K562 (cell line): ENCODE results near the gene CDC42SE2. TPM values are rescaled to one million over a fixed set of nuclear protein-coding genes. Genes with fewer than 3 reads are reported as not detected.

Experiments used
- ATAC-seq: fragments of 200-7000 bp; cut with Tn5 transposase; 3 replicates; pipeline ENCODE4 v1.9.1; 2020; ENCODE audit warnings: moderate library complexity
- BruUV-seq: library from RNA; stranded (reverse); fragments of 400-500 nt; replicated peaks from 2 replicates; lab custom pipeline; 2021; lab: Mats Ljungman, UMichigan
- CTCF ChIA-PET: fragments of 300-600 bp; formaldehyde crosslinking; extraction: SDS; loops from one replicate; lab custom pipeline; 2021; ENCODE audit warnings: low intra/inter-chr PET ratio; lab: Yijun Ruan, JAX
- POLR2A ChIA-PET: fragments of 300-600, 350-650 bp; sonication (Branson Sonifier 250); formaldehyde crosslinking; extraction: SDS; loops from one replicate; lab custom pipeline; 2021; ENCODE audit warnings: antibody characterized with exemption, inconsistent platforms; lab: Yijun Ruan, JAX
- DNase-seq, 4 experiments: peaks; one replicate each; pipeline versions ENCODE4 v3.0.0 to v3.0.0-alpha.2; 2011 to 2018; ENCODE audit warnings: low spot score in 3 of 4, mixed read lengths in 3 of 4; ENCODE audit errors: extremely low read depth in 1 of 4
- FAIRE-seq: peaks from 2 replicates; lab custom pipeline; 2011; peaks lifted over from hg19 to GRCh38; lab: Jason Lieb, UNC
- H2AFZ ChIP-seq: 2 replicates; pipeline ENCODE4 v1.6.0; 2011; ENCODE audit warnings: low read depth, low read length, control low read depth, inconsistent platforms
- H3K27ac ChIP-seq: fragments of 200-600 bp; 3 replicates; pipeline ENCODE4 v1.8.0; 2011; ENCODE audit warnings: low read depth, mild to moderate bottlenecking, control low read depth, inconsistent platforms, low read length, moderate library complexity, mixed read lengths; ENCODE audit errors: extremely low read depth
- H3K27me3 ChIP-seq, 2 experiments: fragments of 300-600 bp in 1 of 2; 2 replicates in 1 of 2; 3 replicates in 1 of 2; pipeline versions ENCODE4 v1.6.0 to v1.8.0; 2011; ENCODE audit warnings: inconsistent platforms in 2 of 2, low read length in 2 of 2, mild to moderate bottlenecking in 1 of 2, mixed read lengths in 1 of 2, moderate library complexity in 1 of 2; ENCODE audit not compliant: control insufficient read depth in 2 of 2, insufficient read depth in 2 of 2
- H3K36me3 ChIP-seq: fragments of 300-600 bp; 3 replicates; pipeline ENCODE4 v1.8.0; 2011; ENCODE audit warnings: mild to moderate bottlenecking, low read length, inconsistent platforms; ENCODE audit not compliant: control insufficient read depth, insufficient read depth
- H3K4me1 ChIP-seq, 2 experiments: fragments of 200-600 bp in 1 of 2; replicated peaks in 1 of 2; 2 replicates in 1 of 2; 3 replicates in 1 of 2; pipeline versions ENCODE4 v1.5.1 to v1.8.0; 2011; ENCODE audit warnings: inconsistent platforms in 2 of 2, low read length in 2 of 2, mild to moderate bottlenecking in 1 of 2, mixed read lengths in 1 of 2, moderate library complexity in 1 of 2; ENCODE audit not compliant: control insufficient read depth in 2 of 2, insufficient read depth in 2 of 2
- H3K4me2 ChIP-seq: 2 replicates; pipeline ENCODE4 v1.6.1; 2011; ENCODE audit warnings: low read length, control low read depth, inconsistent platforms, mixed read lengths; ENCODE audit not compliant: insufficient read depth
- H3K4me3 ChIP-seq: fragments of 200-600 bp; sonication (generic), shearing (Covaris generic); 2 replicates; pipeline ENCODE4 v1.5.1; 2016; ENCODE audit warnings: control low read depth, inconsistent platforms
- H3K79me2 ChIP-seq: fragments of 200-600 bp; 3 replicates; pipeline ENCODE4 v1.8.0; 2011; ENCODE audit warnings: low read length, inconsistent platforms; ENCODE audit not compliant: control insufficient read depth, insufficient read depth
- H3K9ac ChIP-seq, 2 experiments: 2 replicates each; pipeline versions ENCODE4 v1.6.0 to v1.6.1; 2011; ENCODE audit warnings: low read depth in 2 of 2, low read length in 2 of 2, control low read depth in 1 of 2, inconsistent platforms in 1 of 2, mild to moderate bottlenecking in 1 of 2, mixed read lengths in 1 of 2; ENCODE audit not compliant: insufficient read depth in 1 of 2
- H3K9me1 ChIP-seq: one replicate; pipeline ENCODE4 v1.6.0; 2011; ENCODE audit warnings: inconsistent platforms, mild to moderate bottlenecking, low read length, moderate library complexity; ENCODE audit not compliant: control insufficient read depth, insufficient read depth
- H3K9me3 ChIP-seq: replicated peaks from 2 replicates; pipeline ENCODE4 v1.5.1; 2011; ENCODE audit warnings: low read depth, low read length, inconsistent platforms; ENCODE audit not compliant: control insufficient read depth, insufficient read depth
- H4K20me1 ChIP-seq: replicated peaks from 2 replicates; pipeline ENCODE4 v1.6.1; 2011; ENCODE audit warnings: low read length, inconsistent platforms, mixed read lengths; ENCODE audit not compliant: control insufficient read depth, insufficient read depth
- E2F3 ChIP-seq: fragments of 250-450 bp; sonication (Bioruptor Pico); IDR thresholded peaks from 2 replicates; pipeline ENCODE4 v1.4.0; 2020; ENCODE audit warnings: mild to moderate bottlenecking
- ELF2 ChIP-seq: fragments of 250-450 bp; sonication (Bioruptor Pico); IDR thresholded peaks from 2 replicates; pipeline ENCODE4 v1.5.0; 2021; ENCODE audit warnings: mild to moderate bottlenecking
- EP400 ChIP-seq: fragments of 450-650 bp; IDR thresholded peaks from 2 replicates; pipeline ENCODE4 v1.6.1; 2017; ENCODE audit warnings: antibody characterized with exemption, mild to moderate bottlenecking, moderate library complexity
- FOXP1 ChIP-seq: sonication (generic); formaldehyde crosslinking; IDR thresholded peaks from 2 replicates; pipeline ENCODE4 v1.8.0; 2022; ENCODE audit warnings: mild to moderate bottlenecking, missing genetic modification reagents
- GTF2E2 ChIP-seq: fragments of 200-800 bp; sonication (Bioruptor generic); IDR thresholded peaks from 2 replicates; pipeline ENCODE4 v1.6.1; 2016; ENCODE audit warnings: missing genetic modification characterization, missing compliant biosample characterization
- HMG20A ChIP-seq: fragments of 450-650 bp; formaldehyde crosslinking; conservative IDR thresholded peaks from 2 replicates; pipeline ENCODE4 v1.4.0; 2020; ENCODE audit warnings: mild to moderate bottlenecking, mixed read lengths
- MBD2 ChIP-seq: sonication (generic); IDR thresholded peaks from 2 replicates; pipeline ENCODE4 v1.6.1; 2016; ENCODE audit warnings: low read depth, borderline replicate concordance
- MTF1 ChIP-seq: fragments of 250-450 bp; sonication (Bioruptor Pico); IDR thresholded peaks from 2 replicates; pipeline ENCODE4 v1.9.0; 2021; ENCODE audit warnings: moderate library complexity, mild to moderate bottlenecking, inconsistent platforms, borderline replicate concordance
- NRF1 ChIP-seq, 2 experiments: fragments of 450-650 bp; IDR thresholded peaks in 1 of 2; conservative IDR thresholded peaks in 1 of 2; 2 replicates each; pipeline ENCODE4 v1.6.1; 2014; ENCODE audit warnings: mild to moderate bottlenecking in 2 of 2
- PML ChIP-seq: IDR thresholded peaks from 2 replicates; pipeline ENCODE4 v1.6.1; 2012; ENCODE audit warnings: low read length, inconsistent platforms
- RBM14 ChIP-seq: fragments of 200-400 bp; formaldehyde crosslinking; IDR thresholded peaks from 2 replicates; pipeline ENCODE4 v1.6.1; 2018; ENCODE audit warnings: low read depth, mild to moderate bottlenecking, low read length, moderate library complexity, borderline replicate concordance; ENCODE audit not compliant: insufficient read depth
- SIRT6 ChIP-seq: IDR thresholded peaks from one replicate; pipeline ENCODE4 v1.6.1; 2012; ENCODE audit warnings: low read depth, mild to moderate bottlenecking, control low read depth, inconsistent platforms, low read length, moderate library complexity
- WHSC1 ChIP-seq: IDR thresholded peaks from one replicate; pipeline ENCODE4 v1.6.1; 2012; ENCODE audit warnings: low read length, control low read depth, inconsistent platforms
- ZNF212 ChIP-seq: fragments of 450-650 bp; formaldehyde crosslinking; IDR thresholded peaks from 2 replicates; pipeline ENCODE4 v1.4.0; 2020; ENCODE audit warnings: mild to moderate bottlenecking
- ZNF57 ChIP-seq: fragments of 450-650 bp; formaldehyde crosslinking; IDR thresholded peaks from 2 replicates; pipeline ENCODE4 v1.4.0; 2020; ENCODE audit warnings: mild to moderate bottlenecking, moderate library complexity
- WGBS: fragments of 100-300 bp; shearing (Covaris generic); methylation state at CpG from one replicate; pipeline ENCODE4 v1.1.6; 2016; ENCODE audit warnings: low coverage, mixed read lengths; ENCODE audit not compliant: insufficient coverage; ENCODE audit errors: missing lambda C conversion rate; 5-methylcytosine and 5-hydroxymethylcytosine counted together
- in situ Hi-C: fragments of 300-500 bp; cut with MboI; formaldehyde crosslinking; loops from 4 replicates; pipeline ENCODE4 v1.15.0; 2018; ENCODE audit warnings: inconsistent platforms, mixed read lengths
- intact Hi-C: fragments of 100-400 bp; cut with micrococcal nuclease; formaldehyde crosslinking; loops from 2 replicates; pipeline ENCODE4 v1.14.2; 2022
- polyA plus RNA-seq, 8 experiments: library from polyadenylated mRNA; depleted of rRNA in 4 of 8; stranded (reverse) in 5 of 8; unstranded in 3 of 8; fragments of >200 nt; fragmentation: Nextera tagmentation in 2 of 8; fragmentation: Illumina TruSeq in 1 of 8; extraction: Ambion mirVana in 2 of 8; extraction: Trizol in 1 of 8; gene quantifications; 2 replicates each; pipeline versions ENCODE4 v1.2.1 to v1.2.3, GENCODE V29; 2011 to 2014; ENCODE audit warnings: inconsistent platforms in 1 of 8, missing spikeins in 1 of 8
- total RNA-seq, 7 experiments: library from RNA; depleted of rRNA in 6 of 7; stranded (reverse); fragments of >200 nt in 6 of 7; fragmentation: Illumina TruSeq in 2 of 7; extraction: Trizol in 2 of 7; gene quantifications; 2 replicates each; pipeline versions ENCODE4 v1.2.1 to v1.2.3, GENCODE V29; 2011 to 2021; ENCODE audit warnings: low replicate concordance in 1 of 7
- TF ChIP-seq, protein P1 (sequence below), 2 experiments: fragments of 450-650 bp in 1 of 2; IDR thresholded peaks; 2 replicates each; pipeline ENCODE4 v1.6.1; 2011 to 2017; ENCODE audit warnings: low read depth in 2 of 2, antibody characterized with exemption in 1 of 2, borderline replicate concordance in 1 of 2, low read length in 1 of 2, mild to moderate bottlenecking in 1 of 2, mixed read lengths in 1 of 2; ENCODE audit not compliant: control insufficient read depth in 1 of 2
- TF ChIP-seq, protein P2 (sequence below): fragments of 450-650 bp; IDR thresholded peaks from 2 replicates; pipeline ENCODE4 v1.7.1; 2018; ENCODE audit warnings: mild to moderate bottlenecking, low read depth; ENCODE audit not compliant: partially characterized antibody

The CDC42SE2 gene
- total and polyA plus RNA-seq, 9 of the 15 experiments (the other 6 are each of a cell fraction or from before 2014, with no cell fraction given), result 24.8 to 44.3 (median 32.7) TPM

DNA sequence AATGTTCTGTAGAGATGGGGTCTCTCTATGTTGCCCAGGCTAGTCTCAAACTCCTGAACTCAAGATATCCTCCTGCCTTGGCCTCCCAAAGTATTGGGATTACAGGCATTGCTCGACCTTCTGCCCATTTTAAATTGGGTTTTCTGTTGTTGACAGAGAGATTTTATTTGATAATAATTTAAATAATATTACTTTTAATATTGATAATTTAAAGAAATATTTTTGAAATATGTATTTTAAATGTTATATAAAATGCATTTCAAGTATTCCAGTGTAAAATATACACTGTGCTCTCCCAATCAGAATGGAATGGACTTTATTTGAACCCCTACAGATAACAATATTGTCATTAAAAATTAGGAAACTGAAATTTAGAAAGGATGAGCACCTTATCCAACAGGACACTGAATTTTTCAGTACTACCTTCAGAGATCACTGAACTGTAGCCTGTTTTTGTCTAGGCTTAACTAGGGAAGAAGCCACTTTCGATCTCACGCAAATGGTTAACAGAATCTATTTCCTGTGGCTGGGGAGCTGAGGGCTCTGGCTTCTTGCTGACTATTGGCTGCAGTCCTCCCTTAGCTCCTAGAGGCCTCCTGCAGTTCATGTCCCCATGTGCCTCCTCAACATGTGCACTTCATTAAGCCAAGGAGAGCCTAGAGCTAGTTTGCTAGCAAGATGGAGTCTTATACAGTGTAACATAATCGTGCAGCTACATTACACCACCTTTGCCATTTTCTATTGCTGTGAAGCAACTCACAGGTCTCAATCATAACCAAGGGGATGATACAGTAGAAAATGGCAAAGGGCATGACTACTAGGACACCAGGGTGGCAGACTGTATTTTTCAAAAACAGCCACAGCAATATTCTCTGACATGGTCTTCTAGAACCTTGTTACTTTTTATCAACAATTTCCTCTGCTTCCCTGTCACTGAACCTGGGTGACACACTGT is 150.0 kb downstream of the CDC42SE2 start:
- Histone ChIP-seq H3K27me3 (no peaks in the 10 kb centered on the region), H3K9ac (no peak overlapping the region), H3K9me1 (no peaks in the 10 kb centered on the region), H4K20me1 (no peaks in the 10 kb centered on the region), H3K4me1 (no peaks in the 10 kb centered on the region), H3K9me3 (no peaks in the 10 kb centered on the region), H3K36me3 (peaks cover 30% of the 10 kb centered on the region; the same call in 1 of the 3 replicates), H2AFZ (no peak overlapping the region), H3K27ac (no peak overlapping the region), H3K79me2 (no peaks in the 10 kb centered on the region), H3K4me3 (no peak overlapping the region), H3K4me2 (no peak overlapping the region)
- no peak for FAIRE-seq
- in situ Hi-C loops, result no loop called here
- ChIA-PET POLR2A (no interaction called here), CTCF (no interaction called here)
- DNase-seq, result no peak
- intact Hi-C loops, result loop anchor here (10.0 kb wide), 2 partner anchors 409 to 1639 kb away; no protein-coding TSS in a partner anchor
- 87% methylated on average over 4 of the region's 4 CpGs for WGBS
- no peak for ATAC-seq
- no TSS peak for BruUV-seq
- TF ChIP-seq, protein P1, sequence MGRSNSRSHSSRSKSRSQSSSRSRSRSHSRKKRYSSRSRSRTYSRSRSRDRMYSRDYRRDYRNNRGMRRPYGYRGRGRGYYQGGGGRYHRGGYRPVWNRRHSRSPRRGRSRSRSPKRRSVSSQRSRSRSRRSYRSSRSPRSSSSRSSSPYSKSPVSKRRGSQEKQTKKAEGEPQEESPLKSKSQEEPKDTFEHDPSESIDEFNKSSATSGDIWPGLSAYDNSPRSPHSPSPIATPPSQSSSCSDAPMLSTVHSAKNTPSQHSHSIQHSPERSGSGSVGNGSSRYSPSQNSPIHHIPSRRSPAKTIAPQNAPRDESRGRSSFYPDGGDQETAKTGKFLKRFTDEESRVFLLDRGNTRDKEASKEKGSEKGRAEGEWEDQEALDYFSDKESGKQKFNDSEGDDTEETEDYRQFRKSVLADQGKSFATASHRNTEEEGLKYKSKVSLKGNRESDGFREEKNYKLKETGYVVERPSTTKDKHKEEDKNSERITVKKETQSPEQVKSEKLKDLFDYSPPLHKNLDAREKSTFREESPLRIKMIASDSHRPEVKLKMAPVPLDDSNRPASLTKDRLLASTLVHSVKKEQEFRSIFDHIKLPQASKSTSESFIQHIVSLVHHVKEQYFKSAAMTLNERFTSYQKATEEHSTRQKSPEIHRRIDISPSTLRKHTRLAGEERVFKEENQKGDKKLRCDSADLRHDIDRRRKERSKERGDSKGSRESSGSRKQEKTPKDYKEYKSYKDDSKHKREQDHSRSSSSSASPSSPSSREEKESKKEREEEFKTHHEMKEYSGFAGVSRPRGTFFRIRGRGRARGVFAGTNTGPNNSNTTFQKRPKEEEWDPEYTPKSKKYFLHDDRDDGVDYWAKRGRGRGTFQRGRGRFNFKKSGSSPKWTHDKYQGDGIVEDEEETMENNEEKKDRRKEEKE (IDR thresholded peaks at IDR 0.05; ENCODE audit: borderline replicate concordance in 1 of 2, control insufficient read depth in 1 of 2, low read depth in 2 of 2, low read length in 1 of 2), result no peak
- TF ChIP-seq FOXP1 (CRISPR knock-in tag) (no peak), MBD2 (no peak), ZNF57 (CRISPR knock-in tag) (no peak), WHSC1 (no peak), GTF2E2 (tag) (no peak), E2F3 (CRISPR knock-in tag) (no peak), HMG20A (CRISPR knock-in tag) (no peak), RBM14 (no peak), MTF1 (CRISPR knock-in tag) (no peak), NRF1 (conservative IDR thresholded peaks at IDR 0.05 in 1 of 2, IDR thresholded peaks at IDR 0.05 in 1 of 2) (no peak), ZNF212 (no peak), ELF2 (CRISPR knock-in tag) (no peak), EP400 (no peak), PML (no peak), SIRT6 (no peak)
- TF ChIP-seq, protein P2, sequence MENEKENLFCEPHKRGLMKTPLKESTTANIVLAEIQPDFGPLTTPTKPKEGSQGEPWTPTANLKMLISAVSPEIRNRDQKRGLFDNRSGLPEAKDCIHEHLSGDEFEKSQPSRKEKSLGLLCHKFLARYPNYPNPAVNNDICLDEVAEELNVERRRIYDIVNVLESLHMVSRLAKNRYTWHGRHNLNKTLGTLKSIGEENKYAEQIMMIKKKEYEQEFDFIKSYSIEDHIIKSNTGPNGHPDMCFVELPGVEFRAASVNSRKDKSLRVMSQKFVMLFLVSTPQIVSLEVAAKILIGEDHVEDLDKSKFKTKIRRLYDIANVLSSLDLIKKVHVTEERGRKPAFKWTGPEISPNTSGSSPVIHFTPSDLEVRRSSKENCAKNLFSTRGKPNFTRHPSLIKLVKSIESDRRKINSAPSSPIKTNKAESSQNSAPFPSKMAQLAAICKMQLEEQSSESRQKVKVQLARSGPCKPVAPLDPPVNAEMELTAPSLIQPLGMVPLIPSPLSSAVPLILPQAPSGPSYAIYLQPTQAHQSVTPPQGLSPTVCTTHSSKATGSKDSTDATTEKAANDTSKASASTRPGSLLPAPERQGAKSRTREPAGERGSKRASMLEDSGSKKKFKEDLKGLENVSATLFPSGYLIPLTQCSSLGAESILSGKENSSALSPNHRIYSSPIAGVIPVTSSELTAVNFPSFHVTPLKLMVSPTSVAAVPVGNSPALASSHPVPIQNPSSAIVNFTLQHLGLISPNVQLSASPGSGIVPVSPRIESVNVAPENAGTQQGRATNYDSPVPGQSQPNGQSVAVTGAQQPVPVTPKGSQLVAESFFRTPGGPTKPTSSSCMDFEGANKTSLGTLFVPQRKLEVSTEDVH, result no peak
